HG02678 (cell line): ENCODE results near the gene PPP1CA.

Experiments used
- ATAC-seq: cut with Tn5 transposase; IDR thresholded peaks from one replicate; pipeline ENCODE4 v1.9.1; 2021; ENCODE audit warnings: mild to moderate bottlenecking, moderate library complexity; ENCODE audit not compliant: unreplicated experiment

Gene PPP1CA

GRCh38 chr11:67401495-67402191 is at the start of gene PPP1CA:
TSS of gene PPP1CA (minus strand) at chr11:67401858. CDS start at chr11:67401782, 76 bp downstream.
- ATAC-seq = peak; percentile 71

GRCh38 chr11:67450796-67451657 is 49.4 kb upstream of the PPP1CA start:
- ATAC-seq = no peak

- no peak for ATAC-seq
These were observed 47.6 kb upstream of the PPP1CA start for GRCh38 chr11:67449116-67449844.

GRCh38 chr11:67448220-67448609 is 46.6 kb upstream of the PPP1CA start:
- no peak for ATAC-seq

- no peak for ATAC-seq
These were observed 43.9 kb upstream of the PPP1CA start for GRCh38 chr11:67445515-67445914.

GRCh38 chr11:67442504-67443404 is 41.1 kb upstream of the PPP1CA start:
- ATAC-seq = peak; percentile 9

- ATAC-seq = no peak
These were observed 40.2 kb upstream of the PPP1CA start for GRCh38 chr11:67441731-67442351.

- ATAC-seq = no peak
These were observed 39.5 kb upstream of the PPP1CA start for GRCh38 chr11:67441098-67441563.

GRCh38 chr11:67440229-67441097 is 38.8 kb upstream of the PPP1CA start:
- ATAC-seq = no peak

- no peak for ATAC-seq
These were observed 37.9 kb upstream of the PPP1CA start for GRCh38 chr11:67439321-67440228.

- no peak for ATAC-seq
These were observed 36.7 kb upstream of the PPP1CA start for GRCh38 chr11:67438158-67438902.

GRCh38 chr11:67437809-67438157 is 36.1 kb upstream of the PPP1CA start:
- no peak for ATAC-seq

GRCh38 chr11:67437082-67437808 is 35.6 kb upstream of the PPP1CA start, which contains the start of gene PTPRCAP:
TSS of gene PTPRCAP (minus strand) at chr11:67437682. CDS start at chr11:67437619, 63 bp downstream.
- ATAC-seq = peak; percentile 37

- peak; percentile 30 for ATAC-seq
These were observed 34.9 kb upstream of the PPP1CA start for GRCh38 chr11:67436459-67437081.

- no peak for ATAC-seq
These were observed 34.2 kb upstream of the PPP1CA start for GRCh38 chr11:67435727-67436458.
